GM23248 (cell line): ENCODE data around the gene NOL4L. TPM values are rescaled to one million over a fixed set of nuclear protein-coding genes. Genes with fewer than 3 reads are reported as not detected.
A peak's percentile ranks its signal among the peaks of the same experiment; 100 is the strongest.

Source experiments
- DNase-seq: peaks from one replicate; pipeline ENCODE4 v3.0.0-alpha.2; 2015
- H2AFZ ChIP-seq: fragments of 200-600 bp; sonication (generic); 2 replicates; pipeline ENCODE4 v1.6.1; 2016; ENCODE audit warnings: antibody characterized with exemption
- H3F3A ChIP-seq: fragments of 200-600 bp; sonication (generic); 2 replicates; pipeline ENCODE4 v1.6.1; 2016; ENCODE audit warnings: mild to moderate bottlenecking, antibody characterized with exemption, mixed run types; ENCODE audit not compliant: insufficient read depth
- H3K27ac ChIP-seq: fragments of 200-600 bp; sonication (generic); 2 replicates; pipeline ENCODE4 v1.5.1; 2016; ENCODE audit warnings: mild to moderate bottlenecking
- H3K27me3 ChIP-seq: fragments of 200-600 bp; sonication (generic); replicated peaks from 2 replicates; pipeline ENCODE4 v1.6.1; 2016; ENCODE audit warnings: mild to moderate bottlenecking; ENCODE audit not compliant: insufficient read depth
- H3K36me3 ChIP-seq: fragments of 200-600 bp; sonication (generic); 2 replicates; pipeline ENCODE4 v1.6.1; 2016; ENCODE audit warnings: low read depth, mild to moderate bottlenecking
- H3K4me1 ChIP-seq: fragments of 200-600 bp; sonication (generic); 2 replicates; pipeline ENCODE4 v1.6.1; 2016; ENCODE audit warnings: mild to moderate bottlenecking; ENCODE audit not compliant: insufficient read depth
- H3K4me2 ChIP-seq: fragments of 200-600 bp; sonication (generic); one replicate; pipeline ENCODE4 v1.6.1; 2016; ENCODE audit warnings: mild to moderate bottlenecking; ENCODE audit not compliant: unreplicated experiment
- H3K4me3 ChIP-seq: fragments of 200-600 bp; sonication (generic); 2 replicates; pipeline ENCODE4 v1.5.1; 2016; ENCODE audit warnings: mild to moderate bottlenecking
- H3K79me2 ChIP-seq: fragments of 200-600 bp; sonication (generic); 2 replicates; pipeline ENCODE4 v1.6.1; 2016; ENCODE audit warnings: mild to moderate bottlenecking; ENCODE audit not compliant: insufficient read depth
- H3K9ac ChIP-seq: fragments of 200-600 bp; sonication (generic); 2 replicates; pipeline ENCODE4 v1.6.1; 2016; ENCODE audit warnings: mild to moderate bottlenecking
- H3K9me2 ChIP-seq: fragments of 200-600 bp; sonication (generic); 2 replicates; pipeline ENCODE4 v1.6.1; 2016; ENCODE audit warnings: mixed run types, mild to moderate bottlenecking, moderate library complexity; ENCODE audit not compliant: insufficient read depth
- H3K9me3 ChIP-seq: fragments of 200-600 bp; sonication (generic); one replicate; pipeline ENCODE4 v1.6.1; 2017; ENCODE audit warnings: low read depth
- H4K20me1 ChIP-seq: fragments of 200-600 bp; sonication (generic); 2 replicates; pipeline ENCODE4 v1.6.0; 2016; ENCODE audit not compliant: insufficient read depth
- EZH2 ChIP-seq: fragments of 200-600 bp; sonication (generic); IDR thresholded peaks from 2 replicates; pipeline ENCODE4 v1.6.1; 2018; ENCODE audit warnings: antibody characterized with exemption, mild to moderate bottlenecking; ENCODE audit not compliant: insufficient read depth, poor library complexity, severe bottlenecking
- EZH2phosphoT487 ChIP-seq: fragments of 200-600 bp; sonication (generic); IDR thresholded peaks from 2 replicates; pipeline ENCODE4 v1.6.1; 2018; ENCODE audit warnings: antibody characterized with exemption, moderate library complexity, mild to moderate bottlenecking, low read depth; ENCODE audit not compliant: insufficient read depth
- WGBS, 2 experiments: methylation state at CpG; one replicate each; pipeline ENCODE4 v1.1.6; 2015 to 2017; ENCODE audit warnings: low lambda C conversion rate in 2 of 2, low coverage in 1 of 2; ENCODE audit errors: missing lambda C conversion rate in 2 of 2; 5-methylcytosine and 5-hydroxymethylcytosine counted together
- in situ Hi-C: fragments of 300-500 bp; cut with MboI; formaldehyde crosslinking; loops from 2 replicates; pipeline ENCODE4 v1.15.0; 2020
- polyA plus RNA-seq: library from polyadenylated mRNA; unstranded; fragments of >200 nt; fragmentation: Nextera tagmentation; extraction: Ambion mirVana; gene quantifications from 2 replicates; pipeline ENCODE4 v1.2.1, GENCODE V29; 2016
- total RNA-seq: library from RNA; depleted of rRNA; stranded (reverse); fragments of >200 nt; shearing (Covaris generic); gene quantifications from 2 replicates; pipeline ENCODE4 v1.2.3, GENCODE V29; 2014

Gene NOL4L
- total and polyA plus RNA-seq, 2 experiments from 2014 or later = 5.2 to 7.9 TPM

GRCh38 chr20:32563311-32564272, 21.5 kb downstream of the NOL4L start:
- H3K9ac ChIP-seq = no peak overlapping the region
- no peaks in the 10 kb centered on the region for H3K9me3 ChIP-seq
- no peak overlapping the region for H3K4me3 ChIP-seq
- no peak overlapping the region for H3K27ac ChIP-seq
- no peak for DNase-seq
- H3K9me2 ChIP-seq = no peaks in the 10 kb centered on the region
- H3K4me2 ChIP-seq = no peak overlapping the region
- no peak overlapping the region for H2AFZ ChIP-seq
- in situ Hi-C loops = no loop called here
- no peaks in the 10 kb centered on the region for H3K27me3 ChIP-seq
- WGBS, 2 experiments = 79% methylated on average over 24 to 25 of the region's 25 CpGs
- H3F3A ChIP-seq = no peaks in the 10 kb centered on the region
- no peaks in the 10 kb centered on the region for H4K20me1 ChIP-seq
- no peaks in the 10 kb centered on the region for H3K36me3 ChIP-seq
- no peak for TF ChIP-seq EZH2
- no peak for TF ChIP-seq EZH2phosphoT487
- no peaks in the 10 kb centered on the region for H3K79me2 ChIP-seq
- H3K4me1 ChIP-seq = no peaks in the 10 kb centered on the region

GRCh38 chr20:32562495-32562911, 22.6 kb downstream of the NOL4L start:
- Histone ChIP-seq H4K20me1 (no peaks in the 10 kb centered on the region), H3K4me3 (no peak overlapping the region), H3K27ac (no peak overlapping the region), H3F3A (no peaks in the 10 kb centered on the region), H3K79me2 (no peaks in the 10 kb centered on the region), H3K9me3 (no peaks in the 10 kb centered on the region), H3K4me2 (no peak overlapping the region), H3K36me3 (no peaks in the 10 kb centered on the region), H3K4me1 (no peaks in the 10 kb centered on the region), H2AFZ (no peak overlapping the region), H3K9ac (no peak overlapping the region), H3K9me2 (no peaks in the 10 kb centered on the region), H3K27me3 (no peaks in the 10 kb centered on the region)
- in situ Hi-C loops = no loop called here
- no peak for TF ChIP-seq EZH2phosphoT487
- TF ChIP-seq EZH2 = no peak
- DNase-seq = no peak
- WGBS, 2 experiments = 29 to 42% methylated on average over 5 of the region's 5 CpGs

GRCh38 chr20:32560989-32561830, 23.9 kb downstream of the NOL4L start:
- in situ Hi-C loops = no loop called here
- Histone ChIP-seq H3F3A (no peaks in the 10 kb centered on the region), H3K4me3 (no peak overlapping the region), H3K4me2 (no peak overlapping the region), H3K36me3 (no peaks in the 10 kb centered on the region), H3K9me2 (no peaks in the 10 kb centered on the region), H3K27ac (no peak overlapping the region), H3K79me2 (no peaks in the 10 kb centered on the region), H3K4me1 (no peaks in the 10 kb centered on the region), H2AFZ (no peak overlapping the region), H3K9me3 (no peaks in the 10 kb centered on the region), H3K27me3 (no peaks in the 10 kb centered on the region), H4K20me1 (no peaks in the 10 kb centered on the region), H3K9ac (no peak overlapping the region)
- 35 to 37% methylated on average over 24 to 27 of the region's 27 CpGs for WGBS, 2 experiments
- peak; percentile 48 for DNase-seq
- no peak for TF ChIP-seq EZH2phosphoT487
- no peak for TF ChIP-seq EZH2

- H3K4me3 ChIP-seq = no peak overlapping the region
- no peaks in the 10 kb centered on the region for H3K36me3 ChIP-seq
- WGBS, 2 experiments = 49 to 53% methylated on average over 9 of the region's 9 CpGs
Observed at GRCh38 chr20:32560482-32560988, 24.6 kb downstream of the NOL4L start.

More at GRCh38 chr20:32560482-32560988, 24.6 kb downstream of the NOL4L start:
- Histone ChIP-seq H3K4me1 (no peaks in the 10 kb centered on the region), H3K9me2 (no peaks in the 10 kb centered on the region), H4K20me1 (no peaks in the 10 kb centered on the region), H3K27ac (no peak overlapping the region), H3K79me2 (no peaks in the 10 kb centered on the region), H3F3A (no peaks in the 10 kb centered on the region), H3K9me3 (no peaks in the 10 kb centered on the region), H3K4me2 (no peak overlapping the region), H2AFZ (no peak overlapping the region), H3K9ac (no peak overlapping the region), H3K27me3 (no peaks in the 10 kb centered on the region)
- no peak for DNase-seq
- TF ChIP-seq EZH2 = no peak
- no peak for TF ChIP-seq EZH2phosphoT487
- in situ Hi-C loops = no loop called here
